Mammary epithelial cell (primary cell): ENCODE data around the gene BAX.

Experiments used
- EZH2 ChIP-seq: IDR thresholded peaks from 2 replicates; pipeline ENCODE4 v1.6.1; 2012; ENCODE audit warnings: low read length, inconsistent platforms, borderline replicate concordance
- TF ChIP-seq, protein P1 (sequence below), 2 donors: IDR thresholded peaks in 1 of 2; conservative IDR thresholded peaks in 1 of 2; 2 replicates each; pipeline ENCODE4 v1.5.1; 2011 to 2012; ENCODE audit warnings: inconsistent platforms in 2 of 2, low read length in 2 of 2, mild to moderate bottlenecking in 2 of 2, control low read depth in 1 of 2, low read depth in 1 of 2; ENCODE audit not compliant: insufficient read depth in 1 of 2; ENCODE audit errors: extremely low read depth in 1 of 2

DNA sequence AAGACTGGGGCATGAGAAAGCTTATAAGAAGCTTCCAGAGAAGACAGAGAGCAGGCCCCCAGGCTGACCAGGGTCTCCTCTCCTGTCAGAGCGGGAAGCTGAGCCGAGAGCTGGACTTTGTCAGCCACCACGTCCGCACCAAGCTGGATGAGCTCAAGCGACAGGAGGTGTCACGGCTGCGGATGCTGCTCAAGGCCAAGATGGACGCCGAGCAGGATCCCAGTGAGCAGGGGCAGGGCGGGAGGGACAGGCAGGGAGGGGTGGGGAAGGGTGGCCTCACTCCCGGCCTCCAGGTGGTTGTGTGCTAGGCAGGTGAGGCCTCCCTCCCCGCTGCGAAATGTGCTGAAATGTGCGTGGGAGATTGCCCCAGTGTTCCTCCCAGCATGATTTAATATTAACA lies 49.0 kb upstream of the BAX start:
- no peak for TF ChIP-seq EZH2
- TF ChIP-seq, protein P1, sequence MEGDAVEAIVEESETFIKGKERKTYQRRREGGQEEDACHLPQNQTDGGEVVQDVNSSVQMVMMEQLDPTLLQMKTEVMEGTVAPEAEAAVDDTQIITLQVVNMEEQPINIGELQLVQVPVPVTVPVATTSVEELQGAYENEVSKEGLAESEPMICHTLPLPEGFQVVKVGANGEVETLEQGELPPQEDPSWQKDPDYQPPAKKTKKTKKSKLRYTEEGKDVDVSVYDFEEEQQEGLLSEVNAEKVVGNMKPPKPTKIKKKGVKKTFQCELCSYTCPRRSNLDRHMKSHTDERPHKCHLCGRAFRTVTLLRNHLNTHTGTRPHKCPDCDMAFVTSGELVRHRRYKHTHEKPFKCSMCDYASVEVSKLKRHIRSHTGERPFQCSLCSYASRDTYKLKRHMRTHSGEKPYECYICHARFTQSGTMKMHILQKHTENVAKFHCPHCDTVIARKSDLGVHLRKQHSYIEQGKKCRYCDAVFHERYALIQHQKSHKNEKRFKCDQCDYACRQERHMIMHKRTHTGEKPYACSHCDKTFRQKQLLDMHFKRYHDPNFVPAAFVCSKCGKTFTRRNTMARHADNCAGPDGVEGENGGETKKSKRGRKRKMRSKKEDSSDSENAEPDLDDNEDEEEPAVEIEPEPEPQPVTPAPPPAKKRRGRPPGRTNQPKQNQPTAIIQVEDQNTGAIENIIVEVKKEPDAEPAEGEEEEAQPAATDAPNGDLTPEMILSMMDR (conservative IDR thresholded peaks at IDR 0.05 in 1 of 2, IDR thresholded peaks at IDR 0.05 in 1 of 2; ENCODE audit: extremely low read depth in 1 of 2, insufficient read depth in 1 of 2, low read depth in 1 of 2, low read length in 2 of 2) = no peak
